OCI-M1 (cell line): ENCODE measurements around the gene ALS2CL.

Experiments used
- DNase-seq: peaks from one replicate; lab custom pipeline; 2025; lab: John Stamatoyannopoulos, UW

Gene ALS2CL

GRCh38 chr3:46664971-46665762, 28.3 kb downstream of the ALS2CL start:
- DNase-seq = no peak

GRCh38 chr3:46664188-46664970, 29.1 kb downstream of the ALS2CL start:
- no peak for DNase-seq

GRCh38 chr3:46663591-46664135, 29.8 kb downstream of the ALS2CL start:
- no peak for DNase-seq

GRCh38 chr3:46662771-46663551, 30.5 kb downstream of the ALS2CL start:
- no peak for DNase-seq

GRCh38 chr3:46661776-46662766, 31.4 kb downstream of the ALS2CL start:
- DNase-seq = no peak

GRCh38 chr3:46660543-46661523, 32.6 kb downstream of the ALS2CL start:
- DNase-seq = no peak

- no peak for DNase-seq
Observed at GRCh38 chr3:46660003-46660402, 33.5 kb downstream of the ALS2CL start.

- no peak for DNase-seq
Observed at GRCh38 chr3:46659285-46659684, 34.2 kb downstream of the ALS2CL start.

- no peak for DNase-seq
Observed at GRCh38 chr3:46656778-46657556, 36.5 kb downstream of the ALS2CL start.

GRCh38 chr3:46655271-46655670, 38.2 kb downstream of the ALS2CL start:
- no peak for DNase-seq

- DNase-seq = no peak
Observed at GRCh38 chr3:46651084-46651483, 42.4 kb downstream of the ALS2CL start.

- no peak for DNase-seq
Observed at GRCh38 chr3:46649436-46649835, 44.0 kb downstream of the ALS2CL start.

- no peak for DNase-seq
Observed at GRCh38 chr3:46648096-46648495, 45.4 kb downstream of the ALS2CL start.

- DNase-seq = no peak
Observed at GRCh38 chr3:46646700-46647099, 46.8 kb downstream of the ALS2CL start.

GRCh38 chr3:46643701-46644100, 49.8 kb downstream of the ALS2CL start:
- no peak for DNase-seq

GRCh38 chr3:46642971-46643370, 50.5 kb downstream of the ALS2CL start:
- DNase-seq = peak; percentile 96

GRCh38 chr3:46640927-46641326, 52.6 kb downstream of the ALS2CL start:
- peak; percentile 63 for DNase-seq

GRCh38 chr3:46639221-46639620, 54.3 kb downstream of the ALS2CL start:
- peak; percentile 16 for DNase-seq

GRCh38 chr3:46634856-46635255, 58.6 kb downstream of the ALS2CL start:
- DNase-seq = no peak
